HG02840 (cell line): ENCODE measurements around the gene UROD.
"Not testable (repeated sequence)": the region's sequence is repeated elsewhere in the genome, so short reads cannot be mapped to it uniquely, and the experiment has no call there.

Experiments used
- ATAC-seq: cut with Tn5 transposase; IDR thresholded peaks from one replicate; pipeline ENCODE4 v1.9.1; 2021; ENCODE audit warnings: mild to moderate bottlenecking, moderate library complexity, moderate number of reproducible peaks; ENCODE audit not compliant: unreplicated experiment, low FRiP score

Gene UROD

GRCh38 chr1:45038240-45038639, 26.2 kb downstream of the UROD start:
- no peak for ATAC-seq

GRCh38 chr1:45038661-45039364, 26.8 kb downstream of the UROD start:
- no peak for ATAC-seq

GRCh38 chr1:45040297-45040696, 28.2 kb downstream of the UROD start:
- no peak for ATAC-seq

GRCh38 chr1:45043094-45043493, 31.0 kb downstream of the UROD start:
- ATAC-seq, result no peak

GRCh38 chr1:45044916-45045315, 32.9 kb downstream of the UROD start:
- ATAC-seq, result no peak

- ATAC-seq, result no peak
Measured at GRCh38 chr1:45047032-45047431, 35.0 kb downstream of the UROD start.

- no peak for ATAC-seq
Measured at GRCh38 chr1:45051005-45051772, 39.1 kb downstream of the UROD start.

GRCh38 chr1:45057542-45057941, 45.5 kb downstream of the UROD start:
- no peak for ATAC-seq

- ATAC-seq, result no peak
Measured at GRCh38 chr1:45059829-45060228, 47.8 kb downstream of the UROD start.

GRCh38 chr1:45062463-45062862, 50.4 kb downstream of the UROD start:
- ATAC-seq, result not testable (repeated sequence)

GRCh38 chr1:45065083-45065482, 53.0 kb downstream of the UROD start:
- ATAC-seq, result no peak
